ENCODE data around the gene CCDC172.

DNA sequence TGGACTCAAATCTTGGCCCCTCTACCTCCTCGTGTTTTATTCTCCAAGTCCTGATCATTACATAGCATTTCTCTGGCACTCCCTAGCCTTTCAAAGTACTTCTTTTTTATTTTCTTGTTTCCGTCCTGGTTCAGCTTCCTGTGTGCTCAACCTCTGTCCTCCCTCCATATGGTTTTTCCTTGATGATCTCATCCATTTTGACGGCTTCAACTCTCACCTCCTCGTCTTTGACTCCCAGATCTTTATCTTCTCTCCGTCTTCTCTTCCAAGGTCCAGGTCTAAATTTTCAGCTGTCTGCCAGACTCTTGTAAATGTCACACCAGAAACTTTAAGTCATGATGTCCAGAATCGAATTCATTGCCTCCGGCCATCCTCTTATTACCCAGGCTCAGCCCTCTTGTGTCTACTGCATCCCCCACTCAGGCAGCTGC lies 27.9 kb upstream of the CCDC172 start:
- TF ChIP-seq BHLHE40 (IDR thresholded peaks at IDR 0.05; ENCODE audit: borderline replicate concordance) (no peak), LEF1 (IDR thresholded peaks at IDR 0.05; ENCODE audit: borderline replicate concordance) (no peak), SUZ12 (IDR thresholded peaks at IDR 0.05) (no peak), FOXK2 (IDR thresholded peaks at IDR 0.05) (no peak), SP1 (IDR thresholded peaks at IDR 0.05) (no peak), ARNT (IDR thresholded peaks at IDR 0.05) (no peak), HDGF (IDR thresholded peaks at IDR 0.05; ENCODE audit: borderline replicate concordance) (no peak), FOXM1 (IDR thresholded peaks at IDR 0.05; ENCODE audit: borderline replicate concordance) (no peak), ZNF384 (IDR thresholded peaks at IDR 0.05) (no peak), NFRKB (IDR thresholded peaks at IDR 0.05) (no peak)

Measured in HEK293T (cell line).